GM10266 (cell line): ENCODE measurements around the gene SNRK.

Experiments used
- DNase-seq: peaks from one replicate; pipeline ENCODE4 v3.0.0; 2012; ENCODE audit errors: extremely low spot score
- TF ChIP-seq, protein P1 (sequence below): IDR thresholded peaks from 2 replicates; pipeline ENCODE4 v1.5.1; 2012; ENCODE audit warnings: mild to moderate bottlenecking, low read depth; ENCODE audit not compliant: control insufficient read depth, insufficient read depth; ENCODE audit errors: missing control alignments

The SNRK gene

DNA sequence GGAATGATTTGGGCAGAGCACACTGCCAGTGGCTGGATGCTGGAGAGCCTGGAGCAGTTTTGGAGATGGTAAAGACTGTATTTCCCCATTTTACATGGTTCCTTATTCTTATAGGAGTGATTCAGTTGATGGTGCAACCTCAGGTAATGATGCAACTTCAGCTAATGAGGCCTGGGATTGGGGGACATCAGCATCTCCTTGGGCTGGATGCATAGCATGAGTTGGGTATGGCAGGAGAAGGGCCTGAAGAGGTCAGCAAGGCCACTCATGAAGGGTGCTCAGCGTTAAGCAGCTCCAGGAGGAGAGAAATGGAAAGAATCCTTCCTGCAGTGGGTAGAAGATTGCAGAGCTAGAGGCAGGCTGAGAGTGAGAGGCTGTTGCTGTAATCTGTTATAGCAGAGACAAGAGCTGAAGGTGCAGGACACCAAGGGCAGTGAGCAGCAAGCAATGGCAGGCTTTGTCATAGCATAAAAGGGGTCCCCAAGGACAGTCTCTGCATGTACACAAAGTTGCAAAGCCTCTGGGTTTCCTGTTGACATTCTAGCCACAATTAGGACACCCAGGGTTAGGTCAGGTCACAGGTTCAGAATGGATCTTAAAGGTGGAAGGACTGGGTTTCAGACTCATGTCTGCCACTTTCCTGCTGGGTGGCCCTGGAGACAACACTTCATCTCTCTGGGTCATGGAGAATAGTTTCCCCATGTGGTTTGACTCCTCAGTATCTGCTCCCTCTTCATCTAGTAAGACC is 29.5 kb upstream of the SNRK start:
- no peak for DNase-seq
- TF ChIP-seq, protein P1, sequence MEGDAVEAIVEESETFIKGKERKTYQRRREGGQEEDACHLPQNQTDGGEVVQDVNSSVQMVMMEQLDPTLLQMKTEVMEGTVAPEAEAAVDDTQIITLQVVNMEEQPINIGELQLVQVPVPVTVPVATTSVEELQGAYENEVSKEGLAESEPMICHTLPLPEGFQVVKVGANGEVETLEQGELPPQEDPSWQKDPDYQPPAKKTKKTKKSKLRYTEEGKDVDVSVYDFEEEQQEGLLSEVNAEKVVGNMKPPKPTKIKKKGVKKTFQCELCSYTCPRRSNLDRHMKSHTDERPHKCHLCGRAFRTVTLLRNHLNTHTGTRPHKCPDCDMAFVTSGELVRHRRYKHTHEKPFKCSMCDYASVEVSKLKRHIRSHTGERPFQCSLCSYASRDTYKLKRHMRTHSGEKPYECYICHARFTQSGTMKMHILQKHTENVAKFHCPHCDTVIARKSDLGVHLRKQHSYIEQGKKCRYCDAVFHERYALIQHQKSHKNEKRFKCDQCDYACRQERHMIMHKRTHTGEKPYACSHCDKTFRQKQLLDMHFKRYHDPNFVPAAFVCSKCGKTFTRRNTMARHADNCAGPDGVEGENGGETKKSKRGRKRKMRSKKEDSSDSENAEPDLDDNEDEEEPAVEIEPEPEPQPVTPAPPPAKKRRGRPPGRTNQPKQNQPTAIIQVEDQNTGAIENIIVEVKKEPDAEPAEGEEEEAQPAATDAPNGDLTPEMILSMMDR, result no peak

DNA sequence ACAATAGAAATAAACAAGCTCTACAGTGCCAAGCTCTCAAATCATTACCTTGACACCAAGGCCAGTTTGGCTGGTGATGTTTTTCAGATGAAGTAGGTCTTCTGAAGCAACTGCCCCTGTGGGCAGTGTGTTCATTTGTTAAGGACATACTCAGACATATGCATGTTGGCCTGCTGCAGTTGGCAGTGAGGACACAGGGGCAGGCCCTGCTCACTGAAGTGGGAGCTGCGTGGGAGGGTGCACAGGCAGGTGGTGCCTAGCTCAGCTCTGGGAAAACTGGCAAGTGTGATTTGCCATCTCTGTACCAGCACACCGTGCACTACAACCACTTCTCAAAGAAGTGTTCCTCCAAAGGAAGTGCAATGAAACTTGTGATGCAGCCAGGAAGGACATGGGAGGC is 28.5 kb upstream of the SNRK start:
- TF ChIP-seq, protein P1, result no peak
- DNase-seq, result no peak

DNA sequence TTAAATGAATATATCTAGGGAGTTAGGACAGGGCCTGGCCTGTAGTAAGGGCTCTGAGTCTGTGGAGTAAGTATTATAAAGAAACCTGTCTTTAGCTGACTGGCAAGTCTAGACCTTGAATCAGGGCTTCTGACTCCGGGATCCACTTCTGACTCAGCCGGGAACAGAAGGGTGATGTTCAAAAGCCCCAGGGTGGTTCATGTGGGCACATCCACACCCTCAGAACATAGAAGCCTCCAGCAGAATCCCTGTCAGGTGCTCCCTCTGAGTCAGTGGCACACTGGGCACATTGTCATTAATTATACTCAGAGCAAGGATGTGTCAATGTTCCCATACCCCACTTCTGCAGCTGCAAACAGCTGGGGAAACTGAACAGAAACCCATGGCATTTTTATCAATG is 26.7 kb upstream of the SNRK start:
- TF ChIP-seq, protein P1, result no peak

DNA sequence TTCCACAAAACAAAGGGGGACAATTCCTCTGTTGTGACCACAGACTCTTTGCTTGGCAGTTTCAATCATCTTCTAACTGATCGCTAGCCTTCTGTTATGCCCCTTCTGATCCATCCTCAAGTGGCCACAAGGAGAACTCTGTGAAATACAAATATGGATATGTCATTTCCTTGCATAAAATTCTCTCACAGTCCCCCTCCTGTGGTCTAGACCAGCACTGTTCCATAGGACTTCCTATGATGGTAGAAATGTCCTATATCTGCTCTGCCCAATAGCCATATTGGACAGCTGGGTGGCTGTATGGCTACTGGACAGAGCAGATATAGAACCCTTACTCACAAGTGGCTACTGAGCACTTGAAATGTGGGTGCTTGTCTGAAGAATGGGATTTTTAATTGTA is 25.9 kb upstream of the SNRK start:
- TF ChIP-seq, protein P1, result no peak
- no peak for DNase-seq

More for the DNA sequence above, 26.7 kb upstream of the SNRK start:
- no peak for DNase-seq

DNA sequence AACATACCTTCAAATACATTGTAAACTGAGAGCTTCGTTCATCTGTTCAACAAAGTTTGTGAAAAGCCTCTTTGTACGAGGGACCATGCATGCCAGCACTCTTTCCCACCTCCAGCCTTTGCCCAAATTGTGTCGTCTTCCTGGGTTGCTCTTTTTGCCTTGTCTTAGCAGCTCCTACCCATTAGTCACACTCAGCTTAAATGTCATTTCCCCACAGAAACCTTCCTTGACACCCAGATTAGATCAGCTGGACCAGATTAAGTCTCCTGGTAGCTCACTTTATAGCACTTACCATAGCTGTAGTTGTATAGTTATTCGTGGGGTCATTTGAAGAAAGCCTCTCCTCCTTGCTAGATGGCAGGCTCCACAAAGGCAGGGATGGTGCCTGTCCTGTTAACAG is 24.1 kb upstream of the SNRK start:
- no peak for DNase-seq
- TF ChIP-seq, protein P1, result no peak

DNA sequence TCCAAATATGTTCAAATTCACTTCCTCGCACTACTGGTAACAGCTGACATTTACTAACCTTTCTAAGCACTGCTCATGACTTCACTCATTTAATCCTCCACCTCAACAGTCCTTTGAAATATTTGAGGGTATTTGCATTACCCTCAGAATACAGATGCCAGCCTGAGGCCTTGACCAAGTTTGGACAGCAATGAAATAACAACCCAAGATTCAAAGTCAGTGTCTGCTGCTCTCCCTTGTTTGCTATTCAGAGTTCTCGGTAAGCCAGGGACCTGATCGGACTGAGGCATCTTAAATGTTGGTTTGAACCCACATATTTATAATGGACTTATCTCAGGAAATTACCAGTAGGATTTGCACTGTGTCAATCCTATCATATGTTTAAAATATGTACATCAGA is 19.9 kb upstream of the SNRK start:
- no peak for DNase-seq
- TF ChIP-seq, protein P1, result no peak

DNA sequence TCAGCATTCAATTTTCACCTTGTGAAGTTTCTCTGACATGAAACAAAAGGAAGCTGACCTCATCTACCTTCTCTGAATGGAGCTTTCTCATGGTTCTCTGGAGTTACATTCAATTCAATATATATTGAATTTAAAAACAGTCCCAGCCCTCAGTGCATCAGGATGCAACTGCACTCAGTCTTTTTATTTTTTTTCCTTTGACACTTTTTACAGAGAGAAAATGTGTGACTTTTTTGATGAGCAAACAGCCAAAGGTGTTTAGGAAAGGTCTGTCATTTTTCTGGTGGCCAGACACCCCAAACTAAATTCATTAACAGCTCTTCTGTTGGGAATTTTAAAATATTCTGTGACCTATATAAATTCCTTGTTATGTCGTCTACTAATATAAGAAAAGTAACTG is 19.3 kb upstream of the SNRK start:
- DNase-seq, result no peak
- TF ChIP-seq, protein P1, result no peak
